Stomach (tissue), 4 donors: ENCODE measurements around the gene NT5C2.
"Not testable (repeated sequence)": the region's sequence is repeated elsewhere in the genome, so short reads cannot be mapped to it uniquely, and the experiment has no call there.

Experiments
- CTCF ChIP-seq, 7 experiments: fragments of 450-650 bp in 4 of 7; fragments of 200-600 bp in 3 of 7; sonication (generic) in 3 of 7; IDR thresholded peaks; one replicate each; pipeline ENCODE4 v1.5.1; 2016 to 2019; ENCODE audit warnings: antibody characterized with exemption in 7 of 7, control low read depth in 2 of 7, mild to moderate bottlenecking in 1 of 7
- EP300 ChIP-seq: sonication (generic); formaldehyde crosslinking; IDR thresholded peaks from one replicate; pipeline ENCODE4 v1.6.1; 2017; ENCODE audit warnings: antibody characterized with exemption
- POLR2A ChIP-seq, 4 donors: fragments of 450-650 bp; IDR thresholded peaks; one replicate each; pipeline ENCODE4 v1.6.1; 2016; ENCODE audit warnings: antibody characterized with exemption in 4 of 4, control low read depth in 2 of 4, mild to moderate bottlenecking in 1 of 4, moderate library complexity in 1 of 4
- POLR2AphosphoS5 ChIP-seq, 3 donors: sonication (generic); formaldehyde crosslinking; IDR thresholded peaks; one replicate each; pipeline ENCODE4 v1.6.1; 2016; ENCODE audit warnings: antibody characterized with exemption in 3 of 3

DNA sequence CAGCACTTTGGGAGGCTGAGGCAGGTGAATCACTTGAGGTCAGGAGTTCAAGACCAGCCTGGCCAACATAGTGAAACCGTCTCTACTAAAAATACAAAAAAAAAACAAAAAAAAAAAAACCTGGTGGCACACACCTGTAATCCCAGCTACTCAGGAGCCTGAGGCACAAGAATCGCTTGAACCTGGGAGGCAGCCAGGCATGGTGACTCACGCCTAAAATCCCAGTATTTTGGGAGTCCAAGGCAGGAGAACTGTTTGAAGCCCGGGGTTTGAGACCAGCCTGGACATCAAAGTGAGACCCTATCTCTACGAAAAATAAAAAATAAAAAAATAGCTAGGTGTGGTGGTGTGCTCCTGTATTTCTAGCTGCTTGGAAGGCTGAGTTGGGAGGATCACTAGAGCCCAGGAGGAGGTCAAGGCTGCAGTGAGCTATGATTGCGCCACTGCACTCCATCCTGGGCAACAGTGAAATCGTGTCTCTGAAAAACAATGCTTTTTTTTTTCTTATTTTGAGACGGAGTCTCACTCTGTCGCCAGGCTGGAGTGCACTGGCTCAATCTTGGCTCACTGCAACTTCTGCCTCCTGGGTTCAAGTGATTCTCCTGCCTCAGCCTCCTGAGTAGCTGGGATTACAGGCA lies 29.2 kb downstream of the NT5C2 start:
- TF ChIP-seq POLR2AphosphoS5 (IDR thresholded peaks at IDR 0.05); CTCF (IDR thresholded peaks at IDR 0.05); EP300; POLR2A (IDR thresholded peaks at IDR 0.05): not testable (repeated sequence)
